B cell (primary cell): ENCODE results near the gene SLIRP. TPM values are rescaled to one million over a fixed set of nuclear protein-coding genes. Genes with fewer than 3 reads are reported as not detected.

ENCODE experiments used
- ATAC-seq: fragments of 200-7000 bp; cut with Tn5 transposase; one replicate; pipeline ENCODE4 v1.10.0; 2021; ENCODE audit warnings: low read depth, mild to moderate bottlenecking, moderate number of reproducible peaks, moderate library complexity
- CTCF ChIA-PET: fragments of 350-600 bp; sonication (Branson Sonifier 250); formaldehyde crosslinking; loops from one replicate; lab custom pipeline; 2021; ENCODE audit warnings: antibody characterized with exemption, inconsistent platforms; lab: Charles Lee
- POLR2A ChIA-PET: fragments of 350-600 bp; sonication (Branson Sonifier 250); formaldehyde crosslinking; loops from one replicate; lab custom pipeline; 2021; ENCODE audit warnings: antibody characterized with exemption; lab: Charles Lee
- DNase-seq: peaks from one replicate; pipeline ENCODE4 v3.0.0; 2013
- H2AFZ ChIP-seq: 2 replicates; pipeline ENCODE4 v1.6.1; 2012; ENCODE audit warnings: mild to moderate bottlenecking, low read depth, low read length; ENCODE audit not compliant: insufficient read depth, poor library complexity, severe bottlenecking
- H3K27ac ChIP-seq, 2 donors: 1 replicate in 1 of 2; 2 replicates in 1 of 2; pipeline ENCODE4 v1.5.1; 2012 to 2013; ENCODE audit warnings: low read length in 2 of 2, mild to moderate bottlenecking in 2 of 2, moderate library complexity in 1 of 2
- H3K27me3 ChIP-seq, 4 experiments: fragments of 200-600 bp in 1 of 4; sonication (generic) in 1 of 4; replicated peaks in 1 of 4; 1 replicate in 2 of 4; 2 replicates in 2 of 4; pipeline versions ENCODE4 v1.6.1 to v1.7.0; 2013 to 2016; ENCODE audit warnings: low read length in 3 of 4, mild to moderate bottlenecking in 2 of 4, mixed read lengths in 1 of 4, moderate library complexity in 1 of 4; ENCODE audit not compliant: insufficient read depth in 4 of 4, control insufficient read depth in 3 of 4; ENCODE audit errors: control extremely low read depth in 1 of 4
- H3K36me3 ChIP-seq, 2 experiments: replicated peaks in 1 of 2; 1 replicate in 1 of 2; 2 replicates in 1 of 2; pipeline versions ENCODE4 v1.6.1 to v1.7.1; 2013; ENCODE audit warnings: low read length in 1 of 2; ENCODE audit not compliant: insufficient read depth in 2 of 2, control insufficient read depth in 1 of 2; ENCODE audit errors: control extremely low read depth in 1 of 2, extremely low read depth in 1 of 2
- H3K4me1 ChIP-seq, 2 donors: fragments of 200-600 bp in 1 of 2; sonication (generic) in 1 of 2; 1 replicate in 1 of 2; 2 replicates in 1 of 2; pipeline versions ENCODE4 v1.5.1 to v1.6.1; 2013 to 2017; ENCODE audit warnings: low read length in 2 of 2; ENCODE audit not compliant: control insufficient read depth in 2 of 2, insufficient read depth in 2 of 2
- H3K4me2 ChIP-seq: replicated peaks from 2 replicates; pipeline ENCODE3; 2012; ENCODE audit warnings: mild to moderate bottlenecking, low read depth, low read length; ENCODE audit not compliant: poor library complexity, severe bottlenecking
- H3K4me3 ChIP-seq, 5 experiments: fragments of 200-600 bp in 1 of 5; sonication (generic) in 1 of 5; 1 replicate in 3 of 5; 2 replicates in 2 of 5; pipeline versions ENCODE4 v1.5.1 to v1.7.0; 2011 to 2016; ENCODE audit warnings: low read length in 4 of 5, mild to moderate bottlenecking in 4 of 5, low read depth in 2 of 5, control low read depth in 1 of 5, moderate library complexity in 1 of 5; ENCODE audit not compliant: insufficient read depth in 1 of 5; ENCODE audit errors: control extremely low read depth in 1 of 5, extremely low read depth in 1 of 5
- H3K79me2 ChIP-seq: fragments of 200-600 bp; sonication (generic); one replicate; pipeline ENCODE4 v1.6.0; 2016; ENCODE audit warnings: low read length; ENCODE audit not compliant: control insufficient read depth, insufficient read depth
- H3K9ac ChIP-seq: fragments of 200-600 bp; sonication (generic); 2 replicates; pipeline ENCODE4 v1.6.1; 2017; ENCODE audit warnings: mild to moderate bottlenecking, low read length, moderate library complexity
- H3K9me3 ChIP-seq, 3 donors: one replicate each; pipeline versions ENCODE4 v1.6.1 to v1.7.1; 2013; ENCODE audit warnings: low read length in 2 of 3; ENCODE audit not compliant: control insufficient read depth in 2 of 3, insufficient read depth in 1 of 3; ENCODE audit errors: control extremely low read depth in 1 of 3
- H4K20me1 ChIP-seq: 2 replicates; pipeline ENCODE4 v1.6.0; 2012; ENCODE audit warnings: mild to moderate bottlenecking, low read length; ENCODE audit not compliant: insufficient read depth, control insufficient read depth, poor library complexity, severe bottlenecking
- H3K27ac Mint-ChIP-seq: one replicate; pipeline ENCODE4 v1.8.0; 2021; ENCODE audit warnings: mixed read lengths
- H3K27me3 Mint-ChIP-seq: one replicate; pipeline ENCODE4 v1.8.0; 2021; ENCODE audit warnings: mixed read lengths
- H3K4me1 Mint-ChIP-seq: one replicate; pipeline ENCODE4 v1.8.0; 2021; ENCODE audit warnings: mixed read lengths
- H3K4me3 Mint-ChIP-seq: one replicate; pipeline ENCODE4 v1.8.0; 2021; ENCODE audit warnings: mixed read lengths
- H3K9me3 Mint-ChIP-seq: one replicate; pipeline ENCODE4 v1.8.0; 2022; ENCODE audit warnings: mixed read lengths; ENCODE audit not compliant: insufficient read depth
- EZH2 ChIP-seq: IDR thresholded peaks from 2 replicates; pipeline ENCODE4 v1.6.1; 2012; ENCODE audit warnings: borderline replicate concordance, low read depth, mild to moderate bottlenecking, moderate library complexity, low read length; ENCODE audit not compliant: insufficient read depth, poor library complexity, severe bottlenecking
- WGBS: methylation state at CpG from one replicate; pipeline ENCODE4 v1.1.5; 2013; ENCODE audit warnings: missing lambda C conversion rate; ENCODE audit not compliant: insufficient coverage; 5-methylcytosine and 5-hydroxymethylcytosine counted together
- intact Hi-C: fragments of 100-400 bp; cut with micrococcal nuclease; formaldehyde crosslinking; loops from one replicate; pipeline ENCODE4 v1.10.0; 2022
- polyA plus RNA-seq: library from polyadenylated mRNA; depleted of rRNA; stranded (reverse); fragments of >200 nt; gene quantifications from 2 replicates; pipeline ENCODE4 v1.2.3, GENCODE V29; 2012
- total RNA-seq, 2 donors: library from RNA; stranded (reverse); fragments of 120-200 nt in 1 of 2; gene quantifications; 1 replicate in 1 of 2; 2 replicates in 1 of 2; pipeline versions ENCODE4 v1.2.3 to v1.2.4, GENCODE V29; 2013 to 2022
- TF ChIP-seq, protein P1 (sequence below): fragments of 200-600 bp; IDR thresholded peaks from one replicate; pipeline ENCODE4 v1.8.0; 2022; ENCODE audit warnings: antibody characterized with exemption, mild to moderate bottlenecking

The SLIRP gene
- total and polyA plus RNA-seq, 2 donors (not counting 1 experiment from before 2014, with no cell fraction given), result 33.8 to 36.7 TPM

DNA sequence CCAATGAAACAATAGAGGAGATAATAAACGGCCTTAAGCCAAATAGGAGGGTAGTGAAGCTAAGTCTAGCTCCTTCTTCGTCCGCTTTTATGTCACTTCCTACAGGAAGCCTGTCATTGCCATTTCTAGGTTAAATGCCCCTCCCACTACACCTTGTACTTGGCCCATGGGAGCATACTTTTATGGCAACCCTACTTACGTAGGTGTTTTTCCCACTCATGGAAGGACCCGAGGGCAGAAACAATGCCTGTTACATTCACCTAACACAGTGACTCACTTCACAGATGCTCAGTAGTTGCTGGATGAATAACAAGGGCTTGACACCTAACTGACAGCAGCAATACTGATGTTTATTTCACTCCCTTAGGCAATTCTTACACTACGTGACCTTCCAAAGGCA is 44.6 kb upstream of the SLIRP start:
- H3K79me2 ChIP-seq, result no peaks in the 10 kb centered on the region
- Mint-ChIP-seq H3K27me3 (no peaks in the 10 kb centered on the region), H3K4me3 (no peak overlapping the region), H3K4me1 (no peaks in the 10 kb centered on the region), H3K9me3 (no peaks in the 10 kb centered on the region), H3K27ac (no peak overlapping the region)
- no peak overlapping the region for H3K9ac ChIP-seq
- H3K9me3 ChIP-seq, result no peaks in the 10 kb centered on the region
- ATAC-seq (no peak), DNase-seq (no peak)
- ChIA-PET POLR2A (no interaction called here), CTCF (no interaction called here)
- H4K20me1 ChIP-seq, result no peaks in the 10 kb centered on the region
- intact Hi-C loops, result no loop called here
- no peaks in the 10 kb centered on the region for H3K36me3 ChIP-seq
- no peak for TF ChIP-seq EZH2
- TF ChIP-seq, protein P1, sequence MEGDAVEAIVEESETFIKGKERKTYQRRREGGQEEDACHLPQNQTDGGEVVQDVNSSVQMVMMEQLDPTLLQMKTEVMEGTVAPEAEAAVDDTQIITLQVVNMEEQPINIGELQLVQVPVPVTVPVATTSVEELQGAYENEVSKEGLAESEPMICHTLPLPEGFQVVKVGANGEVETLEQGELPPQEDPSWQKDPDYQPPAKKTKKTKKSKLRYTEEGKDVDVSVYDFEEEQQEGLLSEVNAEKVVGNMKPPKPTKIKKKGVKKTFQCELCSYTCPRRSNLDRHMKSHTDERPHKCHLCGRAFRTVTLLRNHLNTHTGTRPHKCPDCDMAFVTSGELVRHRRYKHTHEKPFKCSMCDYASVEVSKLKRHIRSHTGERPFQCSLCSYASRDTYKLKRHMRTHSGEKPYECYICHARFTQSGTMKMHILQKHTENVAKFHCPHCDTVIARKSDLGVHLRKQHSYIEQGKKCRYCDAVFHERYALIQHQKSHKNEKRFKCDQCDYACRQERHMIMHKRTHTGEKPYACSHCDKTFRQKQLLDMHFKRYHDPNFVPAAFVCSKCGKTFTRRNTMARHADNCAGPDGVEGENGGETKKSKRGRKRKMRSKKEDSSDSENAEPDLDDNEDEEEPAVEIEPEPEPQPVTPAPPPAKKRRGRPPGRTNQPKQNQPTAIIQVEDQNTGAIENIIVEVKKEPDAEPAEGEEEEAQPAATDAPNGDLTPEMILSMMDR, result no peak
- 90% methylated on average over 4 of the region's 6 CpGs for WGBS
- no peak overlapping the region for H2AFZ ChIP-seq
- H3K27ac ChIP-seq, result no peak overlapping the region
- no peaks in the 10 kb centered on the region for H3K4me1 ChIP-seq
- H3K4me3 ChIP-seq, result no peak overlapping the region
- no peaks in the 10 kb centered on the region for H3K27me3 ChIP-seq
- H3K4me2 ChIP-seq, result no peak overlapping the region

DNA sequence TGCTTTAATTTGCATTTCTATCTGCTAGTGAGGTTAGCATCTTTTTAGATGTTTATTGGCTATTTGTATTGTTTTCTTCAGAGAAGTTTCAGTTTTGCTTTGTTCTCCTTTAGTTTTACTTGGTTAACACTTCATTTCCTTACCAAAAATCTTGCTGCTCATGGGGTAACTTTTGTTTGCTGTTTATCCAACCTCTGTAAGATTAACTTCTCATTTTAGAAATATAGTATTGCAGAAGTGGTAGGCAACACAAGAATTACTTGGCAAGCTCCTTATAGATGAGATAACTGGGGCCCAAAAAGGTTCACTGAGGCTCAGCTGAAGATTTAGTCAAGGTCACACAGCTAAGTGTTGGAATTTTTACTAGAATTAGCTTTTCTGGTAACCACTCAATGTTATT is 40.6 kb upstream of the SLIRP start:
- ATAC-seq (no peak), DNase-seq (no peak)
- H3K9ac ChIP-seq, result no peak overlapping the region
- no peak overlapping the region for H3K27ac Mint-ChIP-seq
- H3K4me2 ChIP-seq, result no peak overlapping the region
- peaks cover under 1 to 2% of the 10 kb centered on the region in 2 experiments for H3K36me3 ChIP-seq
- no peak overlapping the region for H3K4me3 Mint-ChIP-seq
- no peaks in the 10 kb centered on the region for H3K27me3 ChIP-seq
- TF ChIP-seq, protein P1, result no peak
- TF ChIP-seq EZH2, result no peak
- no peak overlapping the region for H3K4me3 ChIP-seq
- no peaks in the 10 kb centered on the region for H3K4me1 ChIP-seq
- H3K4me1 Mint-ChIP-seq, result no peaks in the 10 kb centered on the region
- no peaks in the 10 kb centered on the region for H3K9me3 ChIP-seq
- no peaks in the 10 kb centered on the region for H3K9me3 Mint-ChIP-seq
- intact Hi-C loops, result no loop called here
- H4K20me1 ChIP-seq, result no peaks in the 10 kb centered on the region
- no peak overlapping the region for H3K27ac ChIP-seq
- no peak overlapping the region for H2AFZ ChIP-seq
- POLR2A ChIA-PET, result interaction anchor here (0.7 kb wide), 1 partner anchor 284 kb away, joined by 4 read pairs; no protein-coding TSS in a partner anchor
- H3K27me3 Mint-ChIP-seq, result no peaks in the 10 kb centered on the region
- CTCF ChIA-PET, result no interaction called here
- H3K79me2 ChIP-seq, result no peaks in the 10 kb centered on the region
